Activated CD4-positive, alpha-beta memory T cell treated with anti-CD3 and anti-CD28 coated beads for 36 hours (primary cell): ENCODE results near the gene ATG2A. TPM values are rescaled to one million over a fixed set of nuclear protein-coding genes. Genes with fewer than 3 reads are reported as not detected.
"Not testable (repeated sequence)": the region's sequence is repeated elsewhere in the genome, so short reads cannot be mapped to it uniquely, and the experiment has no call there.

ENCODE experiments used
- CTCF ChIA-PET: fragments of 350-600 bp; sonication (Branson Sonifier 250); formaldehyde crosslinking; loops from one replicate; lab custom pipeline; 2021; ENCODE audit warnings: antibody characterized with exemption, inconsistent platforms; lab: Charles Lee
- POLR2A ChIA-PET: fragments of 350-600 bp; sonication (Branson Sonifier 250); formaldehyde crosslinking; loops from one replicate; lab custom pipeline; 2021; ENCODE audit warnings: antibody characterized with exemption; lab: Charles Lee
- DNase-seq: peaks from one replicate; pipeline ENCODE4 v3.0.0-alpha.2; 2020
- H3K27ac Mint-ChIP-seq: one replicate; pipeline ENCODE4 v1.8.0; 2021; ENCODE audit warnings: mixed read lengths
- H3K27me3 Mint-ChIP-seq: one replicate; pipeline ENCODE4 v1.8.0; 2021; ENCODE audit warnings: mixed read lengths
- H3K36me3 Mint-ChIP-seq: one replicate; pipeline ENCODE4 v1.8.0; 2021; ENCODE audit warnings: mixed read lengths
- H3K4me1 Mint-ChIP-seq: one replicate; pipeline ENCODE4 v1.8.0; 2021; ENCODE audit warnings: low read depth, mixed read lengths
- H3K4me3 Mint-ChIP-seq: one replicate; pipeline ENCODE4 v1.8.0; 2021; ENCODE audit warnings: mild to moderate bottlenecking, mixed read lengths
- H3K9me3 Mint-ChIP-seq: one replicate; pipeline ENCODE4 v1.8.0; 2021; ENCODE audit warnings: mixed read lengths
- intact Hi-C: fragments of 100-400 bp; cut with micrococcal nuclease; formaldehyde crosslinking; loops from one replicate; pipeline ENCODE4 v1.15.1; 2023
- total RNA-seq, 2 experiments: library from RNA; stranded (reverse); gene quantifications; one replicate each; pipeline ENCODE4 v1.2.3, GENCODE V29; 2021

ATG2A gene
- total RNA-seq, 2 experiments from 2014 or later: 20.2 to 20.5 TPM

- Mint-ChIP-seq H3K4me1 (peaks cover 87% of the 10 kb centered on the region), H3K27me3 (no peaks in the 10 kb centered on the region), H3K27ac (peak overlapping the region; percentile 76), H3K9me3 (no peaks in the 10 kb centered on the region), H3K4me3 (no peak overlapping the region), H3K36me3 (peaks cover 42% of the 10 kb centered on the region)
- CTCF ChIA-PET: interaction anchor here (1.1 to 29.1 kb wide), 4 partner anchors 3 to 161 kb away, joined by 4 to 1198 read pairs (median 328); partner anchors contain the start of genes ARL2, CDC42BPG and EHD1
- POLR2A ChIA-PET: interaction anchor here (1.3 to 20.4 kb wide), 5 partner anchors 9 to 46 kb away, joined by 4 to 460 read pairs (median 31); partner anchors contain the start of gene EHD1
- intact Hi-C loops: loop anchor here (5.0 kb wide), 1 partner anchor 479 kb away; the partner anchor contains the start of gene DPF2
- DNase-seq: no peak
These were observed 64.1 kb downstream of the ATG2A start for GRCh38 chr11:64852804-64853509.

- Mint-ChIP-seq H3K27ac (peak overlapping the region; percentile 76), H3K4me1 (peaks cover 87% of the 10 kb centered on the region), H3K27me3 (no peaks in the 10 kb centered on the region), H3K36me3 (peaks cover 36% of the 10 kb centered on the region), H3K4me3 (peak overlapping the region; percentile 21), H3K9me3 (no peaks in the 10 kb centered on the region)
- intact Hi-C loops: loop anchor here (2.0 to 5.0 kb wide), 2 partner anchors 13 to 480 kb away; partner anchors contain the start of gene DPF2
- POLR2A ChIA-PET: interaction anchor here (1.8 to 20.4 kb wide), 4 partner anchors 8 to 27 kb away, joined by 9 to 460 read pairs (median 49); partner anchors contain the start of gene EHD1
- peak; percentile 51 for DNase-seq
- CTCF ChIA-PET: interaction anchor here (1.0 to 29.1 kb wide), 3 partner anchors 10 to 116 kb away, joined by 3 to 1198 read pairs (median 328); partner anchors contain the start of gene EHD1
These were observed 65.1 kb downstream of the ATG2A start for GRCh38 chr11:64851831-64852351.

GRCh38 chr11:64850979-64851567 lies 65.9 kb downstream of the ATG2A start:
- CTCF ChIA-PET: interaction anchor here (0.6 to 29.1 kb wide), 5 partner anchors 11 to 163 kb away, joined by 3 to 1198 read pairs (median 56); partner anchors contain the start of genes ARL2 and EHD1
- Mint-ChIP-seq H3K27ac (peak overlapping the region; percentile 76), H3K9me3 (no peaks in the 10 kb centered on the region), H3K36me3 (peaks cover 29% of the 10 kb centered on the region), H3K4me3 (peak overlapping the region; percentile 37), H3K4me1 (peaks cover 79% of the 10 kb centered on the region), H3K27me3 (no peaks in the 10 kb centered on the region)
- intact Hi-C loops: loop anchor here (2.0 to 5.0 kb wide), 2 partner anchors 14 to 481 kb away; partner anchors contain the start of gene DPF2
- POLR2A ChIA-PET: interaction anchor here (0.9 to 20.4 kb wide), 5 partner anchors 8 to 43 kb away, joined by 3 to 460 read pairs (median 31); partner anchors contain the start of gene EHD1
- DNase-seq: peak; percentile 82

GRCh38 chr11:64849598-64850356 lies 67.2 kb downstream of the ATG2A start:
- Mint-ChIP-seq H3K4me3 (no peak overlapping the region), H3K4me1 (peaks cover 71% of the 10 kb centered on the region), H3K9me3 (no peaks in the 10 kb centered on the region), H3K36me3 (peaks cover 17% of the 10 kb centered on the region), H3K27ac (peak overlapping the region; percentile 67), H3K27me3 (no peaks in the 10 kb centered on the region)
- intact Hi-C loops: loop anchor here (2.0 to 5.0 kb wide), 3 partner anchors 15 to 483 kb away; partner anchors contain the start of genes DPF2 and SNX15
- ChIA-PET CTCF (interaction anchor here (0.7 to 29.1 kb wide), 6 partner anchors 10 to 261 kb away, joined by 3 to 1198 read pairs (median 30); partner anchors contain the start of genes ARL2 and EHD1), POLR2A (interaction anchor here (0.9 to 8.2 kb wide), 6 partner anchors 9 to 285 kb away, joined by 3 to 67 read pairs (median 16); partner anchors contain the start of genes EHD1 and SYVN1)
- DNase-seq: no peak

GRCh38 chr11:64848826-64849597 lies 68.0 kb downstream of the ATG2A start:
- no peak overlapping the region for H3K4me3 Mint-ChIP-seq
- H3K36me3 Mint-ChIP-seq: peaks cover 10% of the 10 kb centered on the region
- no peak for DNase-seq
- H3K9me3 Mint-ChIP-seq: no peaks in the 10 kb centered on the region
- peak overlapping the region; percentile 5 for H3K27ac Mint-ChIP-seq
- ChIA-PET POLR2A (interaction anchor here (0.9 to 3.9 kb wide), 11 partner anchors 10 to 286 kb away, joined by 3 to 23 read pairs (median 6); partner anchors contain the start of genes EHD1 and SYVN1), CTCF (interaction anchor here (1.0 to 29.1 kb wide), 10 partner anchors 10 to 272 kb away, joined by 3 to 1198 read pairs (median 7); partner anchors contain the start of genes ARL2, ATG2A, EHD1 and TM7SF2)
- no peaks in the 10 kb centered on the region for H3K27me3 Mint-ChIP-seq
- intact Hi-C loops: loop anchor here (5.0 kb wide), 1 partner anchor 178 kb away; the partner anchor contains the start of gene SNX15
- H3K4me1 Mint-ChIP-seq: peaks cover 63% of the 10 kb centered on the region

GRCh38 chr11:64848214-64848825 lies 68.7 kb downstream of the ATG2A start:
- intact Hi-C loops: loop anchor here (5.0 kb wide), 1 partner anchor 179 kb away; the partner anchor contains the start of gene SNX15
- DNase-seq: no peak

GRCh38 chr11:64846998-64847666 lies 69.9 kb downstream of the ATG2A start:
- H3K9me3 Mint-ChIP-seq: no peaks in the 10 kb centered on the region
- H3K27me3 Mint-ChIP-seq: no peaks in the 10 kb centered on the region
- H3K27ac Mint-ChIP-seq: peak overlapping the region; percentile 18
- POLR2A ChIA-PET: interaction anchor here (1.9 to 3.9 kb wide), 4 partner anchors 17 to 38 kb away, joined by 8 to 23 read pairs (median 15); partner anchors contain the start of gene EHD1
- no peaks in the 10 kb centered on the region for H3K36me3 Mint-ChIP-seq
- H3K4me1 Mint-ChIP-seq: peaks cover 48% of the 10 kb centered on the region
- DNase-seq: peak; percentile 94
- CTCF ChIA-PET: interaction anchor here (0.6 to 29.1 kb wide), 17 partner anchors 11 to 488 kb away, joined by 3 to 1198 read pairs (median 4); partner anchors contain the start of genes ARL2, ATG2A, EHD1 and FAU
- intact Hi-C loops: loop anchor here (1.0 to 5.0 kb wide), 4 partner anchors 47 to 270 kb away; partner anchors contain the start of genes ARL2, SNX15 and ZNHIT2
- H3K4me3 Mint-ChIP-seq: no peak overlapping the region

More at GRCh38 chr11:64848214-64848825, 68.7 kb downstream of the ATG2A start:
- H3K4me1 Mint-ChIP-seq: peaks cover 60% of the 10 kb centered on the region
- peaks cover 4% of the 10 kb centered on the region for H3K36me3 Mint-ChIP-seq
- no peaks in the 10 kb centered on the region for H3K27me3 Mint-ChIP-seq
- no peaks in the 10 kb centered on the region for H3K9me3 Mint-ChIP-seq
- no peak overlapping the region for H3K4me3 Mint-ChIP-seq
- ChIA-PET POLR2A (interaction anchor here (1.0 to 3.9 kb wide), 10 partner anchors 11 to 286 kb away, joined by 3 to 23 read pairs (median 7); partner anchors contain the start of genes EHD1 and SYVN1), CTCF (interaction anchor here (0.8 to 29.1 kb wide), 11 partner anchors 9 to 273 kb away, joined by 3 to 1198 read pairs (median 6); partner anchors contain the start of genes ARL2, ATG2A, EHD1 and TM7SF2)
- H3K27ac Mint-ChIP-seq: no peak overlapping the region

- H3K36me3 Mint-ChIP-seq, H3K4me3 Mint-ChIP-seq, DNase-seq, H3K9me3 Mint-ChIP-seq, H3K27ac Mint-ChIP-seq, H3K27me3 Mint-ChIP-seq: not testable (repeated sequence)
- CTCF ChIA-PET: interaction anchor here (1.3 to 29.1 kb wide), 5 partner anchors 10 to 169 kb away, joined by 4 to 1198 read pairs (median 56); partner anchors contain the start of genes ARL2 and EHD1
- POLR2A ChIA-PET: interaction anchor here (0.7 kb wide), 1 partner anchor 41 kb away, joined by 3 read pairs; no protein-coding TSS in a partner anchor
- intact Hi-C loops: loop anchor here (2.0 to 5.0 kb wide), 2 partner anchors 182 to 271 kb away; partner anchors contain the start of genes SNX15 and ZNHIT2
- H3K4me1 Mint-ChIP-seq: peaks cover 34% of the 10 kb centered on the region
These were observed 71.3 kb downstream of the ATG2A start for GRCh38 chr11:64845776-64846129.
